ENCODE data around the gene TCEA3. TPM values are rescaled to one million over a fixed set of nuclear protein-coding genes. Genes with fewer than 3 reads are reported as not detected.
A peak's percentile ranks its signal among the peaks of the same experiment; 100 is the strongest.

TCEA3 gene
- 10 to 100 TPM; 20.2 to 59.2 (median 49.3) TPM for total RNA-seq
- 10 to 100 TPM; 34.4 to 57.2 TPM for polyA plus RNA-seq
- 71.7 reads per million, percentile 78 among the genes with 10 or more reads in this experiment for total RNA-seq

- ATAC-seq (peak; percentile 70), DNase-seq (peak; percentile 24 to 54 (median 49))
- ChIA-PET POLR2A (interaction anchor here (0.6 to 1.1 kb wide), 5 partner anchors 23 to 1317 kb away, joined by 3 read pairs; no protein-coding TSS in a partner anchor), CTCF (interaction anchor here (0.6 to 2.2 kb wide), 3 partner anchors 21 to 135 kb away, joined by 4 to 5 read pairs (median 5); no protein-coding TSS in a partner anchor)
- H3K36me3 ChIP-seq (ENCODE audit: control insufficient read depth in 2 of 3, insufficient read depth in 3 of 3, low read length in 3 of 3), result peaks cover 0 to 5% (median 0%) of the 10 kb centered on the region in 3 experiments
- Mint-ChIP-seq H3K4me1 (peaks cover 18 to 45% (median 39%) of the 10 kb centered on the region in 7 donors), H3K36me3 (peaks cover 0 to 8% (median 0%) of the 10 kb centered on the region in 5 donors), H3K27ac (peak within 1 kb of the TSS; percentile 81 to 96 (median 91)), H3K27me3 (peaks cover 0 to 52% (median 0%) of the 10 kb centered on the region in 5 donors), H3K4me3 (peak within 1 kb of the TSS; percentile 81 to 96 (median 92)), H3K9me3 (no peaks in the 10 kb centered on the region)
- peaks cover 10 to 20% of the 10 kb centered on the region in 2 donors for H3K4me1 ChIP-seq (ENCODE audit: control insufficient read depth in 2 of 2, insufficient read depth in 2 of 2, low read length in 2 of 2)
- H3K4me3 ChIP-seq (ENCODE audit: low read length), result peak within 1 kb of the TSS; percentile 59
- intact Hi-C loops (cut with micrococcal nuclease), result loop anchor here in 1 of 2 donors (5.0 kb wide), 2 partner anchors 82 to 108 kb away; partner anchors contain the start of genes E2F2 and HNRNPR
- no peaks in the 10 kb centered on the region for H3K27me3 ChIP-seq (ENCODE audit: control insufficient read depth in 2 of 2, insufficient read depth in 2 of 2, low read length in 2 of 2)
- H3K9me3 ChIP-seq (ENCODE audit: control insufficient read depth in 2 of 3, low read length in 3 of 3), result no peaks in the 10 kb centered on the region
- peak within 1 kb of the TSS; percentile 65 for H3K27ac ChIP-seq (ENCODE audit: low read depth, low read length)
Measured at GRCh38 chr1:23424293-23425192, at the start of gene TCEA3. TCEA3 (minus strand) TSS chr1:23424748; CDS start chr1:23424633, 115 bp downstream.

GRCh38 chr1:23473037-23473800 is 48.7 kb upstream of the TCEA3 start:
- CTCF ChIA-PET, result no interaction called here
- H3K27me3 ChIP-seq (ENCODE audit: control insufficient read depth in 2 of 2, insufficient read depth in 2 of 2, low read length in 2 of 2), result no peaks in the 10 kb centered on the region
- no peak overlapping the region for H3K27ac ChIP-seq (ENCODE audit: low read depth, low read length)
- Mint-ChIP-seq H3K4me3 (no peak overlapping the region), H3K4me1 (peaks cover 0 to 6% (median 0%) of the 10 kb centered on the region in 7 donors), H3K27me3 (peaks cover 0 to 7% (median 5%) of the 10 kb centered on the region in 5 donors), H3K36me3 (no peaks in the 10 kb centered on the region), H3K27ac (no peak overlapping the region), H3K9me3 (no peaks in the 10 kb centered on the region)
- no peaks in the 10 kb centered on the region for H3K9me3 ChIP-seq (ENCODE audit: control insufficient read depth in 2 of 3, low read length in 3 of 3)
- no peaks in the 10 kb centered on the region for H3K36me3 ChIP-seq (ENCODE audit: control insufficient read depth in 2 of 3, insufficient read depth in 3 of 3, low read length in 3 of 3)
- no peak for DNase-seq
- POLR2A ChIA-PET, result no interaction called here
- intact Hi-C loops (cut with micrococcal nuclease), result no loop called here
- no peak for ATAC-seq
- H3K4me1 ChIP-seq (ENCODE audit: control insufficient read depth in 2 of 2, insufficient read depth in 2 of 2, low read length in 2 of 2), result no peaks in the 10 kb centered on the region
- H3K4me3 ChIP-seq (ENCODE audit: low read length), result no peak overlapping the region

DNA sequence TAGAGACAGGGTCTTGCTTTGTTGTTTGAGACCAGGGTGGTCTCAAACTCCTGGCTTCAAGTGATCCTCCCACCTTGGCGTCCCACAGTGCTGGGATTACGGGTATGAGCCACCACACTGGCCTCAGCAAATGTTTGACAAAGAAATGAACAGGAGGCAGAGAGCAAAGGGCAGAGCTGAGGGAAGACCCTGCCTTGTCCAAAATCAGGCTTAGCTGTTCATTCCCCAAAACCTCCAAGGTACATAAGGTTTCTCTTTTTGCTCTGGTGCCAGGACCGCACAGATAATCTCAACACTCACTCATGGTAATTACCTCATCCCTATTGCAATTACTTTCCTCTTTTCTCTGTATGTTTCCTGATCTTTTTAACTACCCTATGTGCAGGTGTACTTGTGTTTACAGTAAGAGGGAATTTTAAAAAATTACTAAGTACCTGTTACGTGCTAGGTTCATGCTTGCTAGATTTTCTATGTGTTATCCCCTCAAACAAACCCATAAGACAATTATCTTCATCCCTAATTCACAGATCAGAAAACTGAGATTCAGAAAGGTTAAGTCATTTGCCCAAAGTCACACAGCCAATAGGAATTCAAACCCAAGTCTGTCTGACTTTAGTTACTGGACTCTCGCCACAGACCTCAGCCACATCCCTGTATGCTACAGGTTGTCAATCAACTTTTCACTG is 47.9 kb upstream of the TCEA3 start:
- Histone ChIP-seq H3K36me3 (ENCODE audit: control insufficient read depth in 2 of 3, insufficient read depth in 3 of 3, low read length in 3 of 3) (no peaks in the 10 kb centered on the region), H3K4me1 (ENCODE audit: control insufficient read depth in 2 of 2, insufficient read depth in 2 of 2, low read length in 2 of 2) (no peaks in the 10 kb centered on the region), H3K27ac (ENCODE audit: low read depth, low read length) (no peak overlapping the region), H3K27me3 (ENCODE audit: control insufficient read depth in 2 of 2, insufficient read depth in 2 of 2, low read length in 2 of 2) (no peaks in the 10 kb centered on the region), H3K9me3 (ENCODE audit: control insufficient read depth in 2 of 3, low read length in 3 of 3) (no peaks in the 10 kb centered on the region), H3K4me3 (ENCODE audit: low read length) (no peak overlapping the region)
- Mint-ChIP-seq H3K36me3 (no peaks in the 10 kb centered on the region), H3K4me1 (peaks cover 0 to 6% (median 0%) of the 10 kb centered on the region in 7 donors), H3K27me3 (peaks cover 0 to 7% (median 5%) of the 10 kb centered on the region in 5 donors), H3K9me3 (no peaks in the 10 kb centered on the region), H3K27ac (no peak overlapping the region), H3K4me3 (no peak overlapping the region)
- ATAC-seq (no peak), DNase-seq (no peak)
- intact Hi-C loops (cut with micrococcal nuclease), result no loop called here
- POLR2A ChIA-PET, result no interaction called here
- CTCF ChIA-PET, result no interaction called here

GRCh38 chr1:23471473-23472075 is 47.0 kb upstream of the TCEA3 start:
- ATAC-seq, result no peak
- no peak overlapping the region for H3K4me3 ChIP-seq (ENCODE audit: low read length)
- no peaks in the 10 kb centered on the region for H3K27me3 ChIP-seq (ENCODE audit: control insufficient read depth in 2 of 2, insufficient read depth in 2 of 2, low read length in 2 of 2)
- no peaks in the 10 kb centered on the region for H3K36me3 Mint-ChIP-seq
- peaks cover 0 to 4% (median 0%) of the 10 kb centered on the region in 7 donors for H3K4me1 Mint-ChIP-seq
- no peaks in the 10 kb centered on the region for H3K36me3 ChIP-seq (ENCODE audit: control insufficient read depth in 2 of 3, insufficient read depth in 3 of 3, low read length in 3 of 3)
- ChIA-PET POLR2A (no interaction called here), CTCF (interaction anchor here (0.6 to 1.1 kb wide), 2 partner anchors 25 to 1960 kb away, joined by 3 read pairs; no protein-coding TSS in a partner anchor)
- no peaks in the 10 kb centered on the region for H3K9me3 Mint-ChIP-seq
- no peak overlapping the region for H3K27ac ChIP-seq (ENCODE audit: low read depth, low read length)
- intact Hi-C loops (cut with micrococcal nuclease), result no loop called here
- peaks cover 0 to 5% (median 3%) of the 10 kb centered on the region in 5 donors for H3K27me3 Mint-ChIP-seq
- H3K4me1 ChIP-seq (ENCODE audit: control insufficient read depth in 2 of 2, insufficient read depth in 2 of 2, low read length in 2 of 2), result no peaks in the 10 kb centered on the region
- DNase-seq, result no peak
- H3K4me3 Mint-ChIP-seq, result no peak overlapping the region
- H3K9me3 ChIP-seq (ENCODE audit: control insufficient read depth in 2 of 3, low read length in 3 of 3), result no peaks in the 10 kb centered on the region
- no peak overlapping the region for H3K27ac Mint-ChIP-seq

GRCh38 chr1:23470282-23471070 is 45.9 kb upstream of the TCEA3 start:
- H3K27me3 ChIP-seq (ENCODE audit: control insufficient read depth in 2 of 2, insufficient read depth in 2 of 2, low read length in 2 of 2), result no peaks in the 10 kb centered on the region
- H3K4me1 ChIP-seq (ENCODE audit: control insufficient read depth in 2 of 2, insufficient read depth in 2 of 2, low read length in 2 of 2), result no peaks in the 10 kb centered on the region
- CTCF ChIA-PET, result no interaction called here
- ATAC-seq, result no peak
- POLR2A ChIA-PET, result no interaction called here
- DNase-seq, result no peak
- no peaks in the 10 kb centered on the region for H3K36me3 Mint-ChIP-seq
- H3K27ac ChIP-seq (ENCODE audit: low read depth, low read length), result no peak overlapping the region
- H3K4me3 ChIP-seq (ENCODE audit: low read length), result no peak overlapping the region
- no peak overlapping the region for H3K4me3 Mint-ChIP-seq
- H3K27me3 Mint-ChIP-seq, result no peaks in the 10 kb centered on the region
- H3K9me3 ChIP-seq (ENCODE audit: control insufficient read depth in 2 of 3, low read length in 3 of 3), result no peaks in the 10 kb centered on the region
- intact Hi-C loops (cut with micrococcal nuclease), result no loop called here
- no peaks in the 10 kb centered on the region for H3K36me3 ChIP-seq (ENCODE audit: control insufficient read depth in 2 of 3, insufficient read depth in 3 of 3, low read length in 3 of 3)
- H3K27ac Mint-ChIP-seq, result no peak overlapping the region
- no peaks in the 10 kb centered on the region for H3K9me3 Mint-ChIP-seq
- H3K4me1 Mint-ChIP-seq, result no peaks in the 10 kb centered on the region
